ENCODE data around the gene ACTBL2. TPM values are rescaled to one million over a fixed set of nuclear protein-coding genes. Genes with fewer than 3 reads are reported as not detected.

ACTBL2 gene
- 0.11 and 0.12 TPM in 2 replicates for total RNA-seq

DNA sequence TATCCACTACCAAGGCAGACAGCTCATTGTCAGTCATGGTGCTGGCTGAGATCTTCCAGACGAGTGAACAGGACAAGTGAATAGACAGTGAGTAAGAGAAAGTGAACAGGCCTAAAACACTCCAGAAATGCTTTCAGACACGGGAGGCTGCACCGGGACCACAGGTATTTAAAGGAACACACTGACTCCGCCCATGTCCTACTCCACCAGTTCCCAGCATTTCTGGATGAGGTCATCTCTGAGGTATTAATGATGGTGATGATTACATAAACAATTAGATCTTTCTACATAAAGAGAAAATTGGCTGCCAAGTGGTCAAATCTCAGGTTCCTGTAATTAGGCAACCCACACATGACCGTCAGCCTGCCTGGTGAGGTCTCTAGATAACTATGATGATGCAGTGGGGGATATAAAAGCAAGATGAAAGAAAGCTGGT lies at the start of gene ACTBL2:
ACTBL2 (minus strand) TSS at position 141 of the 436 bp plus-strand sequence; CDS start at position 37, 104 bp downstream.

All from uterine smooth muscle cell (primary cell).